ENCODE data around the gene C10orf143.
A peak's percentile ranks its signal among the peaks of the same experiment; 100 is the strongest.

Gene C10orf143

GRCh38 chr10:130018265-130018664 lies 92.4 kb downstream of the C10orf143 start:
- no peak overlapping the region for H3K4me3 ChIP-seq (replicated peaks; ENCODE audit: low read depth, low read length)
- DNase-seq (ENCODE audit: extremely low read depth, low read depth): peak; percentile 14
- no peak for TF ChIP-seq CTCF (IDR thresholded peaks at IDR 0.05; ENCODE audit: low read depth, low read length, missing control alignments)

GRCh38 chr10:130017631-130018022 lies 93.0 kb downstream of the C10orf143 start:
- no peak for DNase-seq (ENCODE audit: extremely low read depth, low read depth)
- no peak for TF ChIP-seq CTCF (IDR thresholded peaks at IDR 0.05; ENCODE audit: low read depth, low read length, missing control alignments)
- no peak overlapping the region for H3K4me3 ChIP-seq (replicated peaks; ENCODE audit: low read depth, low read length)

- TF ChIP-seq CTCF (IDR thresholded peaks at IDR 0.05; ENCODE audit: low read depth, low read length, missing control alignments): no peak
- no peak for DNase-seq (ENCODE audit: extremely low read depth, low read depth)
Measured at GRCh38 chr10:130016993-130017630, 93.5 kb downstream of the C10orf143 start.

GRCh38 chr10:130016095-130016494 lies 94.5 kb downstream of the C10orf143 start:
- no peak for DNase-seq (ENCODE audit: extremely low read depth, low read depth)
- TF ChIP-seq CTCF (IDR thresholded peaks at IDR 0.05; ENCODE audit: low read depth, low read length, missing control alignments): no peak
- H3K4me3 ChIP-seq (replicated peaks; ENCODE audit: low read depth, low read length): no peak overlapping the region

More at GRCh38 chr10:130016993-130017630, 93.5 kb downstream of the C10orf143 start:
- H3K4me3 ChIP-seq (replicated peaks; ENCODE audit: low read depth, low read length): no peak overlapping the region

- no peak overlapping the region for H3K4me3 ChIP-seq (replicated peaks; ENCODE audit: low read depth, low read length)
- no peak for TF ChIP-seq CTCF (IDR thresholded peaks at IDR 0.05; ENCODE audit: low read depth, low read length, missing control alignments)
- DNase-seq (ENCODE audit: extremely low read depth, low read depth): no peak
Measured at GRCh38 chr10:130015075-130015695, 95.4 kb downstream of the C10orf143 start.

GRCh38 chr10:130014263-130015074 lies 96.2 kb downstream of the C10orf143 start:
- no peak for TF ChIP-seq CTCF (IDR thresholded peaks at IDR 0.05; ENCODE audit: low read depth, low read length, missing control alignments)
- H3K4me3 ChIP-seq (replicated peaks; ENCODE audit: low read depth, low read length): no peak overlapping the region
- no peak for DNase-seq (ENCODE audit: extremely low read depth, low read depth)
